Thyroid gland (tissue), 4 donors: ENCODE results near the gene STK16. TPM values are rescaled to one million over a fixed set of nuclear protein-coding genes. Genes with fewer than 3 reads are reported as not detected.

Experiments
- DNase-seq, 2 donors: peaks; one replicate each; pipeline ENCODE4 v3.0.0-alpha.2; 2019
- H3K27ac ChIP-seq, 3 donors: fragments of 200-600 bp; sonication (generic); 1 replicate in 2 of 3; 2 replicates in 1 of 3; pipeline ENCODE4 v1.5.1; 2016 to 2019; ENCODE audit warnings: mild to moderate bottlenecking in 1 of 3, moderate library complexity in 1 of 3
- H3K27me3 ChIP-seq: fragments of 200-600 bp; sonication (generic); one replicate; pipeline ENCODE4 v1.5.1; 2019
- H3K36me3 ChIP-seq, 2 donors: fragments of 200-600 bp; sonication (generic); one replicate each; pipeline ENCODE4 v1.5.1; 2016 to 2019
- H3K4me1 ChIP-seq, 2 donors: fragments of 200-600 bp; sonication (generic); one replicate each; pipeline ENCODE4 v1.5.1; 2017 to 2019
- H3K4me3 ChIP-seq, 3 donors: fragments of 200-600 bp; sonication (generic); replicated peaks in 1 of 3; 1 replicate in 2 of 3; 2 replicates in 1 of 3; pipeline ENCODE4 v1.5.1; 2016; ENCODE audit warnings: mild to moderate bottlenecking in 1 of 3
- H3K9me3 ChIP-seq: fragments of 200-600 bp; sonication (generic); one replicate; pipeline ENCODE4 v1.5.1; 2017
- POLR2A ChIP-seq, 2 donors: fragments of 450-650 bp; IDR thresholded peaks; one replicate each; pipeline ENCODE4 v1.6.1; 2017; ENCODE audit warnings: antibody characterized with exemption in 2 of 2, mild to moderate bottlenecking in 2 of 2, moderate library complexity in 1 of 2
- WGBS, 2 donors: methylation state at CpG; one replicate each; pipeline ENCODE4 v1.1.5; 2017; 5-methylcytosine and 5-hydroxymethylcytosine counted together
- intact Hi-C: fragments of 100-400 bp; cut with DNase I; formaldehyde crosslinking; loops from one replicate; pipeline ENCODE4 v1.15.1; 2023
- total RNA-seq, 4 donors: library from RNA; depleted of rRNA; stranded (reverse); fragments of >200 nt; gene quantifications; one replicate each; pipeline ENCODE4 v1.2.3, GENCODE V29; 2016
- TF ChIP-seq, protein P1 (sequence below), 6 experiments: fragments of 200-600 bp in 3 of 6; fragments of 450-650 bp in 3 of 6; sonication (generic) in 3 of 6; IDR thresholded peaks; one replicate each; pipeline ENCODE4 v1.5.1; 2016 to 2019; ENCODE audit warnings: antibody characterized with exemption in 6 of 6, mild to moderate bottlenecking in 2 of 6, inconsistent platforms in 1 of 6, moderate library complexity in 1 of 6

Gene STK16
- total RNA-seq, 4 donors from 2014 or later = 19.5 to 33.0 (median 24.9) TPM

DNA sequence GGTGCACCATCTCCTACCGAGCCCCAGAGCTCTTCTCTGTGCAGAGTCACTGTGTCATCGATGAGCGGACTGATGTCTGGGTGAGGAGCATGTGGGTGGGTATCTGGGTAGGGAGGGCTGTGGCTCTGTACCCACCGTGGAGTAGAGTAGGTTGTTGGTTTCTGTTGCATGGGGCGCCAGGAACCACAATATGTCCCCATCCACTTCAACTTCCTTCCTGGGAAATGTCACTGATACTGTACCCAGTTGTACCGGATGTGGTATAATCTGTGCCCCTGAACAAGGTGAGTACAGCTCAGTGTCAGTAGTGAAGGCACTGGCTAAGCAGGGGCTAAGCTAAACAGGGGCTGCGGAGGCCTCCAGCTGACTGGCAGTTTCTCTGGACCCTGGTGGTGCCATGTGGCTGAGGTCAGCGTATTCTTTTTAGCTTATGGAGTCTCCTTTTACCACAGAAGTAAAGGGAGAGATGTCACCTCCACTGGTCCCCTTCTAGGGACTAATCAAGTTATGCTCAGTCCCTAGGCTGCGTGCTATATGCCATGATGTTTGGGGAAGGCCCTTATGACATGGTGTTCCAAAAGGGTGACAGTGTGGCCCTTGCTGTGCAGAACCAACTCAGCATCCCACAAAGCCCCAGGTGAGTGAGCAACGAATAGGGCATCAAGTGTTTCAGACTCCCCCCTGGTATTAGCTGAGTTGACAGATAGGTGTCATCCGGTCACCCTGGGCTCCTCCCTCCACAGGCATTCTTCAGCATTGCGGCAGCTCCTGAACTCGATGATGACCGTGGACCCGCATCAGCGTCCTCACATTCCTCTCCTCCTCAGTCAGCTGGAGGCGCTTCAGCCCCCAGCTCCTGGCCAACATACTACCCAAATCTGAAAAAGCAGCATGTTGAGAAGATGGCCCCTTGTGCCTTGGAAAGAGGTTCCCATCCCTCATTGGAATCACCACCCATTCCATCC, 2.7 kb downstream of the STK16 start:
- WGBS, 2 donors = 84 to 90% methylated on average over 15 to 17 of the region's 17 CpGs
- Histone ChIP-seq H3K36me3 (peaks cover 0 to 4% of the 10 kb centered on the region in 2 donors), H3K27me3 (no peaks in the 10 kb centered on the region), H3K4me1 (peaks cover 29 to 66% of the 10 kb centered on the region in 2 donors), H3K4me3 (no peak overlapping the region), H3K9me3 (no peaks in the 10 kb centered on the region), H3K27ac (peak overlapping the region in 2 of 3 donors; percentile 88 to 93)
- intact Hi-C loops = loop anchor here (5.0 kb wide), 1 partner anchor 34 kb away; no protein-coding TSS in a partner anchor
- TF ChIP-seq, protein P1, sequence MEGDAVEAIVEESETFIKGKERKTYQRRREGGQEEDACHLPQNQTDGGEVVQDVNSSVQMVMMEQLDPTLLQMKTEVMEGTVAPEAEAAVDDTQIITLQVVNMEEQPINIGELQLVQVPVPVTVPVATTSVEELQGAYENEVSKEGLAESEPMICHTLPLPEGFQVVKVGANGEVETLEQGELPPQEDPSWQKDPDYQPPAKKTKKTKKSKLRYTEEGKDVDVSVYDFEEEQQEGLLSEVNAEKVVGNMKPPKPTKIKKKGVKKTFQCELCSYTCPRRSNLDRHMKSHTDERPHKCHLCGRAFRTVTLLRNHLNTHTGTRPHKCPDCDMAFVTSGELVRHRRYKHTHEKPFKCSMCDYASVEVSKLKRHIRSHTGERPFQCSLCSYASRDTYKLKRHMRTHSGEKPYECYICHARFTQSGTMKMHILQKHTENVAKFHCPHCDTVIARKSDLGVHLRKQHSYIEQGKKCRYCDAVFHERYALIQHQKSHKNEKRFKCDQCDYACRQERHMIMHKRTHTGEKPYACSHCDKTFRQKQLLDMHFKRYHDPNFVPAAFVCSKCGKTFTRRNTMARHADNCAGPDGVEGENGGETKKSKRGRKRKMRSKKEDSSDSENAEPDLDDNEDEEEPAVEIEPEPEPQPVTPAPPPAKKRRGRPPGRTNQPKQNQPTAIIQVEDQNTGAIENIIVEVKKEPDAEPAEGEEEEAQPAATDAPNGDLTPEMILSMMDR (IDR thresholded peaks at IDR 0.05) = no peak
- no peak for TF ChIP-seq POLR2A (IDR thresholded peaks at IDR 0.05)
- DNase-seq = no peak

DNA sequence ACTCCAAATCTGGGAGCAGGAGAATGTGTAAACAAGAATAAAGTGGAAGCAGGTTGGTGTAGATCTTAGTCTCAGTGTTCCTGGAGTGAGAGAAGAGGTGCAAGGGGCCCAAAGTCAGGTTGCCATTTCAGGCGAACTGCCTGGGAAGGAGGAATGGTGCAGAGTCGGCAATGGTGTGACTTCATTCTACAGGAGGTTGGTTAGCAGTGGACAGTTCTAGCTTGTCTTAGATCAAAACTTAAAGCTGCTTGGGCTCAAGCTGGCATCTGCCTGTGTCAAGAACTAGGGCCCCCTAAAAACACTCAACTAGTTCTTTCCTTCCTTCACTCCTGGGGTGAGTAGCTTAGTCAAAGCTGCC, 3.5 kb downstream of the STK16 start:
- intact Hi-C loops = loop anchor here (5.0 kb wide), 1 partner anchor 33 kb away; no protein-coding TSS in a partner anchor
- Histone ChIP-seq H3K27me3 (no peaks in the 10 kb centered on the region), H3K36me3 (peaks cover 0 to 4% of the 10 kb centered on the region in 2 donors), H3K4me3 (no peak overlapping the region), H3K27ac (peak overlapping the region; percentile 88 to 93 (median 89)), H3K9me3 (no peaks in the 10 kb centered on the region), H3K4me1 (peaks cover 36 to 73% of the 10 kb centered on the region in 2 donors)
- TF ChIP-seq POLR2A (IDR thresholded peaks at IDR 0.05) = no peak
- TF ChIP-seq, protein P1 (IDR thresholded peaks at IDR 0.05) = no peak
- no peak for DNase-seq
- WGBS, 2 donors = 78 to 89% methylated on average over 2 of the region's 2 CpGs

DNA sequence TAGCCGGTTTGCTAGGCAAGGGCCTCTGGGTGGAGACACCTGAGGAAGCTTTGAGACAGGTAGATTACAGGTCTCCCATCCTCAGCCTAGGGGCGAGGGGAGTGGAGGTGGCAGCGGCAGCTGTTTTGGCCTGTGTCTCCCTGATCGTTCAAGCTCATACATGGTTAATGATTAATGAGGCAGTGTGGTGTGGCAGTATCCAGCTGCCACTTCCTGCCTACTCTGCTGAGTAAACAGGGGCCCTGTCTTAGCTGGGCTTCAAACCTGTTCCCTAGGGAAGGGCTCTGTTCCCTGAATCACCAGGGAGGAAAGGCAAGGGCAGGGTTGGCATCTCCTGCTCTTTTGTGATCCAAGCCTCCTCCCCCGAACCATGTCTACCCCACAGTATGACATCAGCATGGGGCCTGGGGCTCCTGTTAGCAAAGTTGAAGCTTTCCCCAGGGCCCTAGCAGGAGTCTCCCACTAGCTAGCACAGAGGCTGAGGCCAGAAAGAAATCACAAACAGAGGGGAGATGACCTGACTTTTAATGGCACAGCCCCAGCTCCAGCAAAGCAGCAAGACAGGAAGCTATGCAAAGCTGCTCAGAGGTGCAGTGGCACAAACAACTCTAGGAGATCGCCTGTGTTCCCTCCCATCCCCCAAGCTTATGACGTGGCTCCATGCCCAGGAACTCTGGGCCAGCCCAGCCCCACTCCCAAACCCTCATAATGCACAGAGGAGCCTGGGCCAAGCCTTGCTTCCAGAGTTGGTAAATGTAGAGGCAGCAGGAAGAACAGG, 4.1 kb downstream of the STK16 start:
- Histone ChIP-seq H3K4me1 (peaks cover 36 to 73% of the 10 kb centered on the region in 2 donors), H3K9me3 (no peaks in the 10 kb centered on the region), H3K4me3 (no peak overlapping the region), H3K27me3 (no peaks in the 10 kb centered on the region), H3K27ac (peak overlapping the region; percentile 88 to 93 (median 89)), H3K36me3 (peaks cover 0 to 4% of the 10 kb centered on the region in 2 donors)
- 4 to 8% methylated on average over 4 of the region's 7 CpGs for WGBS, 2 donors
- intact Hi-C loops = loop anchor here (5.0 kb wide), 1 partner anchor 33 kb away; no protein-coding TSS in a partner anchor
- DNase-seq = peak; percentile 92 to 95
- TF ChIP-seq, protein P1 (IDR thresholded peaks at IDR 0.05) = no peak
- TF ChIP-seq POLR2A (IDR thresholded peaks at IDR 0.05) = peak in 1 of 2 donors; percentile 51

DNA sequence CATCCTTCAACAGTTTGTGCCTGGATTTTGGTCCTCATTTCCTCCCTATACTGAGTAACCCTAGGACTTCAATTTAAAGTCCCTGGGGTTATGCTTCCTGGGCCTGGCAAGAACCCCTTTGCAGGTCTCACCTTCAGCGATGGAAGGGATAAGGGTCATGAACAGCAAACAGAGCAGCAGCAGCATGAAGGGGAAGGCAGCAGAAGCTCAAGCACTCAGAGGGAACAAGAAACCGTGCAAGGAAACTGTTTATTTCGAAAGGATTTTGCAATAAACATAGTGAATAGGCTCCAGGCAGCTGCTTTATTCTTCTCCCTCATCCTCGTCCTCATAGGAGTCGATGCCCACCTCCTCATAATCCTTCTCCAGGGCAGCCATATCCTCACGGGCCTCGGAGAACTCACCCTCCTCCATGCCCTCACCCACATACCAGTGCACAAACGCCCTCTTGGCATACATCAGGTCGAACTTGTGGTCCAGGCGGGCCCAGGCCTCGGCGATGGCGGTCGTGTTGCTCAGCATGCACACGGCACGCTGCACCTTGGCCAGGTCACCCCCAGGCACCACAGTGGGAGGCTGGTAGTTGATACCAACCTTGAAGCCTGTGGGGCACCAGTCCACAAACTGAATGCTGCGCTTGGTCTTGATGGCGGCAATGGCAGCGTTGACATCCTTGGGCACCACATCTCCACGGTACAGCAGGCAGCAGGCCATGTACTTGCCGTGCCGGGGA, 4.9 kb downstream of the STK16 start:
- intact Hi-C loops = no loop called here
- 91 to 92% methylated on average over 20 to 22 of the region's 22 CpGs for WGBS, 2 donors
- no peak for TF ChIP-seq POLR2A (IDR thresholded peaks at IDR 0.05)
- TF ChIP-seq, protein P1 (IDR thresholded peaks at IDR 0.05) = no peak
- H3K27me3 ChIP-seq = no peaks in the 10 kb centered on the region
- H3K36me3 ChIP-seq = peaks cover 0 to 4% of the 10 kb centered on the region in 2 donors
- H3K9me3 ChIP-seq = no peaks in the 10 kb centered on the region
- peaks cover 31 to 71% of the 10 kb centered on the region in 2 donors for H3K4me1 ChIP-seq
- peak overlapping the region; percentile 71 to 93 (median 88) for H3K27ac ChIP-seq
- DNase-seq = no peak
- H3K4me3 ChIP-seq = no peak overlapping the region
